ENCODE results near the gene LANCL2.

DNA sequence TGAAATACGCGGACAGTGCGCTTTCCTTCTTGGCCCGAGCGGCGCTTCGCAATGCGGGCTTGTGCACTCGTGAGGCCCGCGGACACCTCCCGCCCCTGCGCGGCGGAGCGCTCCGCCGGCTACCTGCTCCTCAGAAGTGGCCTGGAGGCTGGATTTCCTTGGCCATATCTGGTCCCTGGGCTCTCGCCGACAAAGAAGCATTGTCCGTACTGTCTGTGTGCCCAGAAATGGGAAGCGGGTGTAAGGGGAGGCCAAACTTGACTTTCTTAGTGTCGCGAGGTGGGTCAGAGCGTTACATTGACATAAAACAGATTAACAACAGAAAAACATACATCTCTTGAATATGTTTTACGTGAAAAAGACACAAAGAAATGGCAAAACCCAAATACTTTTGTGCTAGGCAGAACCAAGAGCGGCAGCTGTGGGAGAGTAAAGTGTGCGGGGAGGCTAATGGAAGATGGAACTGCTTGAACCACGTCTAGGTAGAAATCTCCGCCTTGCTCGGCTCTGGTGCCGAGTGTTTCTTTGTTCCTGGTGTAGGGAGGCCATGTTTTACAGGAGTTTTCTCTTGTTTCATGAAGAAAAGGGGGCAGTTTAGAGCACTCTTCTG, 1.4 kb downstream of the LANCL2 start:
- no peak for TF ChIP-seq POLR2A (IDR thresholded peaks at IDR 0.05)
- TF ChIP-seq, protein P1, sequence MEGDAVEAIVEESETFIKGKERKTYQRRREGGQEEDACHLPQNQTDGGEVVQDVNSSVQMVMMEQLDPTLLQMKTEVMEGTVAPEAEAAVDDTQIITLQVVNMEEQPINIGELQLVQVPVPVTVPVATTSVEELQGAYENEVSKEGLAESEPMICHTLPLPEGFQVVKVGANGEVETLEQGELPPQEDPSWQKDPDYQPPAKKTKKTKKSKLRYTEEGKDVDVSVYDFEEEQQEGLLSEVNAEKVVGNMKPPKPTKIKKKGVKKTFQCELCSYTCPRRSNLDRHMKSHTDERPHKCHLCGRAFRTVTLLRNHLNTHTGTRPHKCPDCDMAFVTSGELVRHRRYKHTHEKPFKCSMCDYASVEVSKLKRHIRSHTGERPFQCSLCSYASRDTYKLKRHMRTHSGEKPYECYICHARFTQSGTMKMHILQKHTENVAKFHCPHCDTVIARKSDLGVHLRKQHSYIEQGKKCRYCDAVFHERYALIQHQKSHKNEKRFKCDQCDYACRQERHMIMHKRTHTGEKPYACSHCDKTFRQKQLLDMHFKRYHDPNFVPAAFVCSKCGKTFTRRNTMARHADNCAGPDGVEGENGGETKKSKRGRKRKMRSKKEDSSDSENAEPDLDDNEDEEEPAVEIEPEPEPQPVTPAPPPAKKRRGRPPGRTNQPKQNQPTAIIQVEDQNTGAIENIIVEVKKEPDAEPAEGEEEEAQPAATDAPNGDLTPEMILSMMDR (IDR thresholded peaks at IDR 0.05) = no peak

All from uterus (tissue), 2 donors.